ENCODE data around the gene ZNF558.

Gene ZNF558

GRCh38 chr19:8832132-8833021 is at the start of gene ZNF558, which contains the start of gene MBD3L1:
ZNF558 (minus strand) TSS chr19:8832304; CDS start chr19:8822659, 9,645 bp downstream.
MBD3L1 (plus strand) TSS chr19:8832377; CDS start chr19:8842679, 10,302 bp downstream.
- peak; percentile 99 for DNase-seq (ENCODE audit: low read depth)

- no peak for DNase-seq (ENCODE audit: low read depth)
These were observed 49.4 kb upstream of the ZNF558 start for GRCh38 chr19:8881512-8881911.

- DNase-seq (ENCODE audit: low read depth), result no peak
These were observed 48.9 kb upstream of the ZNF558 start for GRCh38 chr19:8880868-8881488.

GRCh38 chr19:8877854-8878705 is 46.0 kb upstream of the ZNF558 start:
- no peak for DNase-seq (ENCODE audit: low read depth)

GRCh38 chr19:8866344-8866743 is 34.2 kb upstream of the ZNF558 start:
- no peak for DNase-seq (ENCODE audit: low read depth)

- DNase-seq (ENCODE audit: low read depth), result no peak
These were observed 26.2 kb upstream of the ZNF558 start for GRCh38 chr19:8858260-8858659.

GRCh38 chr19:8850488-8850887 is 18.4 kb upstream of the ZNF558 start:
- DNase-seq (ENCODE audit: low read depth), result no peak

GRCh38 chr19:8849232-8849631 is 17.1 kb upstream of the ZNF558 start:
- DNase-seq (ENCODE audit: low read depth), result no peak

GRCh38 chr19:8846819-8847218 is 14.7 kb upstream of the ZNF558 start:
- DNase-seq (ENCODE audit: low read depth), result no peak

GRCh38 chr19:8840708-8841107 is 8.6 kb upstream of the ZNF558 start:
- DNase-seq (ENCODE audit: low read depth), result no peak

- DNase-seq (ENCODE audit: low read depth), result no peak
These were observed 3.8 kb upstream of the ZNF558 start for GRCh38 chr19:8835877-8836276.

- DNase-seq (ENCODE audit: low read depth), result no peak
These were observed 3.3 kb upstream of the ZNF558 start for GRCh38 chr19:8835446-8835845.

GRCh38 chr19:8831832-8832131 is 322 bp downstream of the ZNF558 start:
- no peak for DNase-seq (ENCODE audit: low read depth)

GRCh38 chr19:8831373-8831772 is 731 bp downstream of the ZNF558 start:
- DNase-seq (ENCODE audit: low read depth), result no peak

- no peak for DNase-seq (ENCODE audit: low read depth)
These were observed 4.8 kb downstream of the ZNF558 start for GRCh38 chr19:8827277-8827676.

- DNase-seq (ENCODE audit: low read depth), result no peak
These were observed 5.7 kb downstream of the ZNF558 start for GRCh38 chr19:8826371-8826770.

- no peak for DNase-seq (ENCODE audit: low read depth)
These were observed 10.3 kb downstream of the ZNF558 start for GRCh38 chr19:8821748-8822241.

- no peak for DNase-seq (ENCODE audit: low read depth)
These were observed 11.9 kb downstream of the ZNF558 start for GRCh38 chr19:8820234-8820633.

GRCh38 chr19:8815780-8816179 is 16.3 kb downstream of the ZNF558 start:
- no peak for DNase-seq (ENCODE audit: low read depth)

- no peak for DNase-seq (ENCODE audit: low read depth)
These were observed 17.9 kb downstream of the ZNF558 start for GRCh38 chr19:8814176-8814575.

GRCh38 chr19:8811315-8812172 is 20.6 kb downstream of the ZNF558 start:
- DNase-seq (ENCODE audit: low read depth), result no peak
